ENCODE measurements around the gene TALDO1.

- TF ChIP-seq CTCF (IDR thresholded peaks at IDR 0.05) (no peak), POLR2AphosphoS5 (IDR thresholded peaks at IDR 0.05) (peak; percentile 51)
These were observed 50.2 kb downstream of the TALDO1 start for GRCh38 chr11:797296-798092.

Measured in prostate gland (tissue), 2 donors.